Effector memory CD8-positive, alpha-beta T cell (primary cell): ENCODE results near the gene RRBP1.

Source experiments
- ATAC-seq: fragments of 150-1000 bp; cut with Tn5 transposase; replicated peaks from 2 replicates; pipeline ENCODE4 v1.10.0; 2021; ENCODE audit warnings: mild to moderate bottlenecking, moderate library complexity
- DNase-seq, 3 experiments: peaks; one replicate each; pipeline ENCODE4 v3.0.0; 2021
- H3K27ac Mint-ChIP-seq, 2 donors: one replicate each; pipeline ENCODE4 v1.8.0; 2022; ENCODE audit warnings: mild to moderate bottlenecking in 2 of 2, mixed read lengths in 2 of 2, moderate library complexity in 2 of 2
- H3K27me3 Mint-ChIP-seq, 2 donors: one replicate each; pipeline ENCODE4 v1.8.0; 2022; ENCODE audit warnings: mixed read lengths in 2 of 2
- H3K36me3 Mint-ChIP-seq: one replicate; pipeline ENCODE4 v1.8.0; 2022; ENCODE audit warnings: mild to moderate bottlenecking, moderate library complexity, mixed read lengths; ENCODE audit not compliant: insufficient read depth
- H3K4me1 Mint-ChIP-seq, 2 donors: one replicate each; pipeline ENCODE4 v1.8.0; 2022; ENCODE audit warnings: low read depth in 2 of 2, mixed read lengths in 2 of 2
- H3K4me3 Mint-ChIP-seq, 2 donors: one replicate each; pipeline ENCODE4 v1.8.0; 2022; ENCODE audit warnings: mild to moderate bottlenecking in 2 of 2, mixed read lengths in 2 of 2, moderate library complexity in 2 of 2
- H3K9me3 Mint-ChIP-seq, 2 donors: one replicate each; pipeline ENCODE4 v1.8.0; 2022; ENCODE audit warnings: mixed read lengths in 2 of 2

RRBP1 gene

DNA sequence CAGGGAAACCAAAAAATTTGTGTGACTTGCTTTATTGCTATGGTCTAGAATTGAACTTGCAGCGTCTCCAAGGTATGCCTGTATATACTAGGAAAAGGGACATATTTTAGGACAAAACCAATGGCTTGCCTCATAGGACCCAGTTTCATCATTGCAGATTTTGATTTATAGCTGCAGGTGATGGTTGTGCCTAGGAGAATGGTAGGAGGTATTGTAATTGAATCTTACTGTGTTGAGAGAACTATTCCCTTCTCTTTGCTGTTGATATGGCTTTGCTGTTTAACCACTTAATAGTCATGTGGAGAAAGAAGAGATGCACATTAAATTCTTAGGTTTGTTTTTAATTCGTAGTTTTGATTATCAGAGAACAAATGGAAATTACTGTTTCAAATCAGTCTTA lies 95.8 kb downstream of the RRBP1 start:
- ATAC-seq (no peak), DNase-seq (no peak)
- Mint-ChIP-seq H3K9me3 (no peaks in the 10 kb centered on the region), H3K27ac (peak overlapping the region in 1 of 2 donors; percentile 2), H3K36me3 (peaks cover 10% of the 10 kb centered on the region), H3K4me1 (peaks cover 12 to 22% of the 10 kb centered on the region in 2 donors), H3K4me3 (no peak overlapping the region), H3K27me3 (no peaks in the 10 kb centered on the region)

DNA sequence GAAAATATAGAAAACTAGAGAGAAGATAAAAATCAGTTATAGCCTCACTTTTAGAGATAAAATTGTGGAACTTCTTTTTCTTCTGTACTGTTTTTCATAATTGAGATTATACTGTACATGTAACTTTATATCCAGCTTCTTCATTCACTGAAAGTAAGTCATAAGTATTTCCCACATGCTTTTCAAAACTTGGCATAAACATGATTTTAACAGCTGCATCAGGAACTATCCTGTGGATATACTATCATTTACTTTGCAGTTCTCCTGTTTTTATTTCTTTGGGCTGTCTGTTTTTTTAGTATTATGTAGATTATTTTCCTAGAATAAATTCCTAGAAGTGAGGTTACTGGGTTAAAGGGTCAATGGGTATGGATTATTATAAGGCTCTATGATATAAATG lies 97.4 kb downstream of the RRBP1 start:
- Mint-ChIP-seq H3K36me3 (peaks cover 10% of the 10 kb centered on the region), H3K27me3 (no peaks in the 10 kb centered on the region), H3K4me3 (no peak overlapping the region), H3K27ac (no peak overlapping the region), H3K4me1 (peaks cover 22 to 36% of the 10 kb centered on the region in 2 donors), H3K9me3 (no peaks in the 10 kb centered on the region)
- ATAC-seq (no peak), DNase-seq (no peak)

DNA sequence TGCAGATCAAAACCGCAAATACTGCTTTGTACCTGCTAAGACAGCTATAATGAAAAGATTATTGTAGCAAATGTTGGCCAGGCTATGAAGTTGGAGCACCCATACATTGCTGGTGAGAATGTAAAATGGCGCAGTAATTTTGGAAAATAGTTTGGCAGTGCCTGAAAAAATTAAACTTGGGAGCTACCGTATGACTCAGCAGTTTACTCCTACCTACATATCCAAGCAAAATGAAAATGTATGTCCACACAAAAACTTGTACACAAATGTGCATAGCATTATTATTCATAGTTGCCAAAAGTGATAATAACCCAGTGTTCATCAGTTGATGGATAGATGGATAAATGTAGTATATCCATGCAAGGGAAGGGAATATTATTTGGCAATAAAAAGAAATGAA lies 98.9 kb downstream of the RRBP1 start:
- Mint-ChIP-seq H3K36me3 (peaks cover 8% of the 10 kb centered on the region), H3K4me1 (peaks cover 22 to 39% of the 10 kb centered on the region in 2 donors), H3K27ac (no peak overlapping the region), H3K27me3 (no peaks in the 10 kb centered on the region), H3K9me3 (no peaks in the 10 kb centered on the region), H3K4me3 (no peak overlapping the region)
- DNase-seq (no peak), ATAC-seq (no peak)

DNA sequence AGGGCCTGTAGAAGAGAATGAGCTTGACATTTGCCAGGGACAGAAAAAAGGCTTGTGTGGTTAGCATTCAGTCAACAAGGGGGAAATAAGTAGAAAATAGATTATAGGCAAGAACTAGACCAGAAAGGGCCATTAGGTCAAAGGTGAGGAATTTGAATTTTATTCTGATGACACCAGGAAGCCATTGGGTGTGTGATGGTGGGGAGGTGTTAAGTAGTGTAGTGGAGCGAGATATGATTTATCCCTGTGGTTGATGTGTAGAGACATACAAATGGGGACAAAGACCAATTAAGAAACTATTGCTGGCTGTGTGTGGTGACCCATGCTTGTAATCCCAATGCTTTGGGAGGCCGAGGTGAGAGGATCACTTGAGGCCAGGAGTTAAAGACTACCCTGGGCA lies 101.1 kb downstream of the RRBP1 start:
- H3K4me3 Mint-ChIP-seq = peak overlapping the region in 1 of 2 donors; percentile 5
- H3K27me3 Mint-ChIP-seq = no peaks in the 10 kb centered on the region
- ATAC-seq = peak; percentile 79
- no peak for DNase-seq
- peaks cover 24 to 40% of the 10 kb centered on the region in 2 donors for H3K4me1 Mint-ChIP-seq
- H3K36me3 Mint-ChIP-seq = peaks cover 11% of the 10 kb centered on the region
- H3K9me3 Mint-ChIP-seq = no peaks in the 10 kb centered on the region
- H3K27ac Mint-ChIP-seq = peak overlapping the region in 1 of 2 donors; percentile 71

DNA sequence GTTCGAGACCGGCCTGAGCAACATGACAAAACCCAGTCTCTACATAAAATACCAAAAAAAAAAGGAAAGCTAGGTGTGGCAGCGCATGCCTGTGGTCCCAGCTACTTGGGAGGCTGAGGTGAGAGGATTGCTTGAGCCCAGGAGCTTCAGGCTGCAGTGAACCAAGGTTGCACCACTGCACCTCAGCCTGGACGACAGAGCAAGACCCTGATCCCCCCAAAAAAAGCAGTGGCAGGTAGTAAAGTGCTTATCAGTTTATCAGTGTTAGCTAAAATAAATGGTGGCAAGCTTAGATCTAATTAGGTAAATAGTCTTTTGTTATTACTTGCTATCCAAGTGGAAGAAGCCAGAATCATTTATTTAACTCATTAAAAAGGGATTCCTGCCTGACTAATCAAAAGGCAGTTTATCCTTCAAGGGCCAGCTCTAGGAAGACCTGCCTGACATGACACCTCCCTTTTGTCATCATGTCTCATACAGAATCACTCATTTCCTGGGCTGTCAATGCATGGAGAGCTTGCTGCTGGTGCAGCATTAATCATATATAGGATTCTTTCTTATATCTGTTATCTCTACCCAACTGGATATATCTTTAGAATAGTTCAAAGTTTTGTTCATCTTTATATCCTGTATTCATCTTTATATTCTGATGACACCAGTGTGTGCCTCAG lies 102.5 kb downstream of the RRBP1 start:
- Mint-ChIP-seq H3K4me1 (peaks cover 24 to 39% of the 10 kb centered on the region in 2 donors), H3K36me3 (peaks cover 12% of the 10 kb centered on the region), H3K9me3 (no peaks in the 10 kb centered on the region), H3K27ac (peak overlapping the region in 1 of 2 donors; percentile 14), H3K27me3 (no peaks in the 10 kb centered on the region), H3K4me3 (no peak overlapping the region)
- ATAC-seq (no peak), DNase-seq (no peak)

DNA sequence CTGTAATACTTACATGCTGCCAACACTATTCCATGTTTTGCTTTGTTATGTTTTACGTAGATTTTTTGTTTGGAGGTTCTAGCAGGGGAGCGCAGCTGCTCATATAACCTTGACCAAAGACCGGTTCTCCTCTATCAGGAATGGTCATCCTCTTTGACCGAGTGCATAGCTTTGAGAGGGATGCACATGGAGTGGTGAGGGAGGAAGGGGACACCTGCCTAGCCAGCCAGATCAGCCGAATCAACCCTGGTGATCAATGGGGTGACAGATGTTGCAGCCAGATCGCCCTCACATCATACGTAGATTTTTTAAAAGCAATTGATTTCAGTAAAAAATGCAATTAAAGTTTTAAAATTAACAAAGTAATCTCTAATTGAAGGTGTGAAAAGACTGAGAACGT lies 105.8 kb downstream of the RRBP1 start:
- H3K36me3 Mint-ChIP-seq = peaks cover 10% of the 10 kb centered on the region
- DNase-seq (no peak), ATAC-seq (no peak)
- H3K27me3 Mint-ChIP-seq = no peaks in the 10 kb centered on the region
- H3K4me3 Mint-ChIP-seq = no peak overlapping the region
- H3K9me3 Mint-ChIP-seq = no peaks in the 10 kb centered on the region
- no peak overlapping the region for H3K27ac Mint-ChIP-seq
- H3K4me1 Mint-ChIP-seq = peaks cover 26 to 58% of the 10 kb centered on the region in 2 donors

DNA sequence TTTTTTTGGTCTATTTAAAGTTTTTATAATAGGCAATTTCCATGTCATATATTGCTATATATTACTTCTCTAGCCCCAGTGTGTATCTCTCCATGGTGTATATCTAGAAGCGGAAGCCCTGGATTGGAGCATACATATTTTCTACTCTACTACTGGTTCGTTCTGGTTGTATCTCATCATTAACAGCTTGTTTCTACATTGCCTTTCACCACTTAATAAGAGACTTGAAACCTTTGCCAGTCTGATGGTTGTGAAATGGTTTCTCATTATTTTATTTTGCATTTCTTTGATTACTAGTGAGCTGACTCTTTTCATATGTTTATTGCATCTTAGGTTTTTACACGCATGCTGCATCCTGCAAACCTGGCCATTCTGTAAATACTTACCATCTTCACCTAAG lies 108.6 kb downstream of the RRBP1 start:
- no peak for ATAC-seq
- Mint-ChIP-seq H3K36me3 (peaks cover 22% of the 10 kb centered on the region), H3K4me3 (no peak overlapping the region), H3K27me3 (no peaks in the 10 kb centered on the region), H3K27ac (no peak overlapping the region), H3K4me1 (peaks cover 21 to 44% of the 10 kb centered on the region in 2 donors), H3K9me3 (no peaks in the 10 kb centered on the region)
- DNase-seq = no peak

DNA sequence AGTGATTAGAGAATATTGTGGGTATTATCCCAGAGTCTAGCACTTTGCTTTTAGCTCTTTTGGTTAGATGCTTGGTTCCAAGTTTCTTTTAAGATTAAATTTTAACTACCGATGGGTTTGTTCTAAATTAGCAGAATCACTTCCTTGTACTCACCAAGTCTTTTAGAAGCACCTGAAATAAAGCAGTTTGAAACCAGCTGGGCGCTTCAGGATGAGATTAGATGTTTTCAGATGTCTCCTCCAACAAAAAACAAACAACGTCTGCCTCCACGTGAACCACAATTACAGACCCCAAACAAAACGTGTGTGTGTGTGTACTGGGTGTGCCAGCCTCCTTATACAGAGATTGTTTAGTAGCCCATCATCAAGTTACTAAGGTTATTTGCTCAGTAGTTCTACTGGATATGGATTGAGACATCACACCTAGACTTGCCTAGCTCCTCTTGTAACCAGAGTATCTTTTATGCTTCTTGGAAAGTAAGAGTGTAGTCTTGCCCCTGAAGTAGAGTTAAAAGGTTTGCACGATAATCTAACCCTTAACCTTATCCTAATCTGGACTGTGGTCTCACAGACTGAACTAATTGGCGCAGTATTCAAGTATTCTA lies 109.9 kb downstream of the RRBP1 start:
- Mint-ChIP-seq H3K27ac (peak overlapping the region in 1 of 2 donors; percentile 95), H3K4me1 (peaks cover 21 to 44% of the 10 kb centered on the region in 2 donors), H3K9me3 (no peaks in the 10 kb centered on the region), H3K36me3 (peaks cover 22% of the 10 kb centered on the region), H3K27me3 (no peaks in the 10 kb centered on the region), H3K4me3 (peak overlapping the region in 1 of 2 donors; percentile 31)
- DNase-seq = no peak
- no peak for ATAC-seq

DNA sequence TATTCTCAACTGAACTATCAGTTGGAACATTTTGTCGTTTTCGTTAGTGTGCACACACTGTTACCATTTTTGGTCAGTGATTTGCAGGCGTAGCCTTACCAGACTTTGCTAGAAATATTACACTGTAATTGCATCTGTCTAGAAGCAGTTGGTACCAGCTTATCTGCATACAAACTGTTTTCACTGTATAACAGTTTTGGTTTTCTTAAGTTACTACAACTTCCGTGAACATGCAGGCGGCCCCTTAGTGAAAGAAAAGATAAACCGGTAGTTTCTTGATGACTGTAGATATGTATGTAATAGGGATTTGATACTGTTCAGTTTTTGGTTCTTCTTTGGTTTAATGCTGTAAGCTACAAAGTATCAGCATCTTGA lies 110.9 kb downstream of the RRBP1 start:
- ATAC-seq = peak; percentile 7
- no peaks in the 10 kb centered on the region for H3K9me3 Mint-ChIP-seq
- no peaks in the 10 kb centered on the region for H3K27me3 Mint-ChIP-seq
- peak overlapping the region; percentile 95 to 98 for H3K27ac Mint-ChIP-seq
- H3K4me1 Mint-ChIP-seq = peaks cover 20 to 41% of the 10 kb centered on the region in 2 donors
- peak overlapping the region; percentile 97 to 98 for H3K4me3 Mint-ChIP-seq
- DNase-seq = no peak
- peaks cover 19% of the 10 kb centered on the region for H3K36me3 Mint-ChIP-seq

DNA sequence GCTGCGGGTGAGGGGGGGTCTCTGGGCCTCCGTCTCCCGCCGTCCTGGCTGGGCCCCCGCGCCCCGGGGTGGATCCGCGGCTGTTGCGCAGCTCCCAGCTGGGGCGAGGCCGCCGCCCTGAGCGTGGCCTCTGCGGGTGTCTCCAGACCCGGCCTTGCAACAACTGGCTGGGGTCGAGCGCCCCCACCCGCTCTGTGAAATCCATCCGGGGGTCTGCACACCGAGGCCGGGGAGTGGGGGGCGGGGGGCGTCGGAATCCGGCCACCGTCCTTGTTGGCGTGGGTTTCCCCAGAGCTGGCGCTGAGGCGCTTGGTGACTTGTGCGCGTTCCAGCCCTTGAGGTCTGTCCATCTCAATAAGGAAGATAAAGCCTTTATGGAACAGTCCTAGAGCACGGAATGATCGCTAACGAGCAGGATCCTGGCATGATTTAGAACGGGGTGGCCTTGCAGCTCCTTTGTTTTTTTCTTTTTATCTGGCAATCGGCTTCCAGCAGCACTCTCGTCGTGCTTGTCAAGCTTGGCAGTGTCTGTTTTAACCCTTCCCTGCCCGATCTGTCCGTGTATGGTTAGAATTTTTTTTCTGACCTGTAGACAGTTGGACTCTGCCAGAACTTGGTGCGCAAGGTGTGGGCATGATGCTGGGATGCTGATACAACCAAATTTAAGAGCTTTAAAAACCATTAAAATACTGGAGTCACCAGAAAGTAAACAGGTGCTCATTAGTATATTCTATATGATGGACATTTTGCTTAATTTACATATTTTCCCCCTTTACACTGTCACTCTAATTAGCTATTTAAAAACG lies 111.5 kb downstream of the RRBP1 start:
- DNase-seq (peak in 1 of 3 experiments; percentile 20), ATAC-seq (peak; percentile 32)
- Mint-ChIP-seq H3K27ac (peak overlapping the region; percentile 98 to 99), H3K4me1 (peaks cover 19 to 36% of the 10 kb centered on the region in 2 donors), H3K4me3 (peak overlapping the region; percentile 97 to 98), H3K9me3 (no peaks in the 10 kb centered on the region), H3K27me3 (no peaks in the 10 kb centered on the region), H3K36me3 (peaks cover 18% of the 10 kb centered on the region)

DNA sequence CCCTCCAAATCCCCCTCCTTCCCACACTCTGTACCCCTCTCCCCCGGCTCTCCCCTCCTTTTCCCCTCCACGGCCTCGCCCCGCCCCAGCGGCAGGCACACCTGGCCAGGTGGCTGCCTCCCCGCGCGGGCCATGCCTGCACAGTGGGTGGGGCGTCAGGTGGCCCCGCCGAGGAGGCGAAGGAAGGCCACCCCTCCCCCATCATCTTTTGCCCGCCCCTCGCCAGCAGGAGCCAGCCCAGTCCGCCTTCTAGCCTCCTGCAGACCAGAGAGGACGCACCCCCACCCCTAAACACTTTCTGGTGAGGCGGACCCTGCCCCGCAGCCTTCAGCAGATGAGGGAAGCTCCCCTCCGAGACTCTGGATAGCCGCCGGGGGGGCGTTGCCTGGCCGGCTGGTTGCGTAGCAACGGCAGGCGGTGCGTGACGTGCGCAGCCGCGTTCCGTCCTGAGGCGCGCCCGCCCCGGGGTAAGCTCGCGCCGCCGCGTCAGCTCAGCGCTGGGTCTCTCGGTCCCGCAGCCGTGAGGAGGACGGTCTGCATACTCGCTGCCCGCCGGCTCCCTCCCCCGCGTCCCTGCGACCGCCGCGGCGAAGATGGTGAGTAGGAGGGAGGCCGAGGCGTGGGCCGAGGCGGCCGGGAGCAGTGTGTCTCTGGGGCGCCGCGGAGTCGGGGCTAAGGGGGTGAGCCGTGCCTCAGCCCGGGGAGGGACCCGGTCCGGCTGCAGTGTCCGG lies 112.3 kb downstream of the RRBP1 start, which contains the start of gene DSTN:
Gene DSTN, plus strand, starts transcription at position 460 of the 731 bp plus-strand sequence. Its CDS starts 134 bp downstream, at position 594.
- H3K9me3 Mint-ChIP-seq = no peaks in the 10 kb centered on the region
- H3K27me3 Mint-ChIP-seq = no peaks in the 10 kb centered on the region
- peaks cover 19 to 36% of the 10 kb centered on the region in 2 donors for H3K4me1 Mint-ChIP-seq
- H3K4me3 Mint-ChIP-seq = peak within 1 kb of the TSS; percentile 97 to 98
- peak; percentile 89 for ATAC-seq
- peak within 1 kb of the TSS; percentile 98 to 99 for H3K27ac Mint-ChIP-seq
- H3K36me3 Mint-ChIP-seq = peaks cover 16% of the 10 kb centered on the region
- peak; percentile 83 to 88 (median 87) for DNase-seq

DNA sequence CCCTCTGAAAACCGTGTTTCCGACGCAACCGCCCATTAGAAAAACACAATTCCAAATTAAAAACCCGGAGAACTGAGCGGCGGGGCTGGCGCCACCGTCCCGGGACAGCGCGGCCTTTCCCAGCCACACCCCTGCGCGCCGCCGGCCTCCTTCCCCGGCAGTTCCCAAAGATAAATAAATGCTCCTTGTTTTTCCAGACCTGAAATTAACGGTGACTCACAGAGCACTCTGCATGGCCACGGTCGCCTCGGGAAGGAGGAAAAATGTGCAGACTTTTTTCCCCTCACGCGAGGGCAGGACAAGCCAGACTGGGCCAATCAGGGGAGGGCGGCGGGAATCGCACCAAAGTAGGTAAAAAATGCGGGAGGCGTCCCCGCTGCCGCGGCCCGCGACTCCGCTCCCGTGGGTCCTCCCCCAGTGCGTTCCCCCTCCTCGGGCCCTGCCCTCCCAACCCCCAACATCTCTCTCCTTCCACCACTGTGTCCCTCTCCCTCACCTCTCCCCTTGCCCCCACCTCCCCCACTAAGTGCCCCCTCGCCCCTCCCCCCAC lies 113.0 kb downstream of the RRBP1 start:
- no peaks in the 10 kb centered on the region for H3K9me3 Mint-ChIP-seq
- no peak for DNase-seq
- H3K36me3 Mint-ChIP-seq = peaks cover 15% of the 10 kb centered on the region
- H3K27ac Mint-ChIP-seq = peak overlapping the region in 1 of 2 donors; percentile 99
- no peaks in the 10 kb centered on the region for H3K27me3 Mint-ChIP-seq
- H3K4me1 Mint-ChIP-seq = peaks cover 19 to 33% of the 10 kb centered on the region in 2 donors
- H3K4me3 Mint-ChIP-seq = peak overlapping the region; percentile 97 to 98
- no peak for ATAC-seq
